Endothelial cell of umbilical vein (primary cell): ENCODE data around the gene ADAMTS12.

Experiments used
- EZH2 ChIP-seq: IDR thresholded peaks from 2 replicates; pipeline ENCODE4 v1.6.1; 2012; ENCODE audit warnings: borderline replicate concordance, low read depth, mild to moderate bottlenecking, moderate library complexity, low read length, inconsistent platforms; ENCODE audit not compliant: severe bottlenecking
- FOS ChIP-seq: IDR thresholded peaks from 2 replicates; pipeline ENCODE4 v1.6.1; 2011; ENCODE audit warnings: mild to moderate bottlenecking, low read length, moderate library complexity, borderline replicate concordance; ENCODE audit not compliant: insufficient read depth
- GATA2 ChIP-seq: IDR thresholded peaks from 2 replicates; pipeline ENCODE4 v1.7.0; 2011; ENCODE audit warnings: low read depth, mild to moderate bottlenecking, moderate library complexity, mixed read lengths, low read length; ENCODE audit not compliant: insufficient read length, insufficient read depth
- JUN ChIP-seq: IDR thresholded peaks from 2 replicates; pipeline ENCODE4 v1.6.1; 2011; ENCODE audit warnings: borderline replicate concordance, low read depth; ENCODE audit not compliant: insufficient read length, insufficient read depth
- POLR2A ChIP-seq: IDR thresholded peaks from 2 replicates; pipeline ENCODE4 v1.6.1; 2012; ENCODE audit warnings: low read depth, mild to moderate bottlenecking, control low read depth, low read length
- POLR2AphosphoS5 ChIP-seq: IDR thresholded peaks from 2 replicates; pipeline ENCODE4 v1.6.1; 2012; ENCODE audit warnings: low read depth, mild to moderate bottlenecking, control low read depth, low read length, moderate library complexity; ENCODE audit not compliant: insufficient read depth
- TF ChIP-seq, protein P1 (sequence below), 2 donors: IDR thresholded peaks; 1 replicate in 1 of 2; 2 replicates in 1 of 2; pipeline ENCODE4 v1.5.1; 2011; ENCODE audit warnings: low read length in 2 of 2, mild to moderate bottlenecking in 2 of 2, moderate library complexity in 2 of 2, control low read depth in 1 of 2, inconsistent platforms in 1 of 2, low read depth in 1 of 2; ENCODE audit not compliant: insufficient read depth in 1 of 2; ENCODE audit errors: extremely low read depth in 1 of 2
- TF ChIP-seq, protein P2 (sequence below): IDR thresholded peaks from 2 replicates; pipeline ENCODE4 v1.6.1; 2011; ENCODE audit not compliant: insufficient read depth, insufficient read length

DNA sequence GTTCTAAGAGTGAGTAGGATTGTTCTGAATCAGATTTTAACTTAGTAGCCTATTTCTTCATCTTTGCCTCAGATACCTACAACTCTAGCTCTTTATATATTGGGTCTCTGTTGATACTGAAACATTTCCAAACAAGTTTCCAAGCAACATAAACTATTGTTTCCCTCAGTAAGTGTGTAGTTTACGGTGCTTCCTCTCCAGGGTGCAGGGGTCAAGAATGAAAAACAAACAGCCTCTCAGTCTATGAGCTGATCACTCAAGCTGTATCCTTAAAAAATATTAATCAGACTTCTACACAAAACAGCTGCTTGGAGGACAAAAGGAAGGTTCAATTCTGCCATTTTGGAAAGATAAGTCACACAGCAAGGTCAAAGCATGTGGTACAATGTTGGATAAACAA is 75.0 kb downstream of the ADAMTS12 start:
- no peak for TF ChIP-seq EZH2
- peak; percentile 75 for TF ChIP-seq POLR2AphosphoS5
- TF ChIP-seq GATA2, result peak; percentile 41
- TF ChIP-seq, protein P1, sequence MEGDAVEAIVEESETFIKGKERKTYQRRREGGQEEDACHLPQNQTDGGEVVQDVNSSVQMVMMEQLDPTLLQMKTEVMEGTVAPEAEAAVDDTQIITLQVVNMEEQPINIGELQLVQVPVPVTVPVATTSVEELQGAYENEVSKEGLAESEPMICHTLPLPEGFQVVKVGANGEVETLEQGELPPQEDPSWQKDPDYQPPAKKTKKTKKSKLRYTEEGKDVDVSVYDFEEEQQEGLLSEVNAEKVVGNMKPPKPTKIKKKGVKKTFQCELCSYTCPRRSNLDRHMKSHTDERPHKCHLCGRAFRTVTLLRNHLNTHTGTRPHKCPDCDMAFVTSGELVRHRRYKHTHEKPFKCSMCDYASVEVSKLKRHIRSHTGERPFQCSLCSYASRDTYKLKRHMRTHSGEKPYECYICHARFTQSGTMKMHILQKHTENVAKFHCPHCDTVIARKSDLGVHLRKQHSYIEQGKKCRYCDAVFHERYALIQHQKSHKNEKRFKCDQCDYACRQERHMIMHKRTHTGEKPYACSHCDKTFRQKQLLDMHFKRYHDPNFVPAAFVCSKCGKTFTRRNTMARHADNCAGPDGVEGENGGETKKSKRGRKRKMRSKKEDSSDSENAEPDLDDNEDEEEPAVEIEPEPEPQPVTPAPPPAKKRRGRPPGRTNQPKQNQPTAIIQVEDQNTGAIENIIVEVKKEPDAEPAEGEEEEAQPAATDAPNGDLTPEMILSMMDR (IDR thresholded peaks at IDR 0.05; ENCODE audit: extremely low read depth in 1 of 2, insufficient read depth in 1 of 2, low read depth in 1 of 2, low read length in 2 of 2), result no peak
- no peak for TF ChIP-seq POLR2A
- TF ChIP-seq, protein P2, sequence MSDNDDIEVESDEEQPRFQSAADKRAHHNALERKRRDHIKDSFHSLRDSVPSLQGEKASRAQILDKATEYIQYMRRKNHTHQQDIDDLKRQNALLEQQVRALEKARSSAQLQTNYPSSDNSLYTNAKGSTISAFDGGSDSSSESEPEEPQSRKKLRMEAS, result no peak
- TF ChIP-seq JUN, result peak; percentile 13
- TF ChIP-seq FOS, result peak; percentile 27
